OCI-LY1 (cell line): Measurements from ENCODE around the gene LCOR.

ENCODE experiments used
- CTCF ChIP-seq: fragments of 200-600 bp; sonication (generic), shearing (Covaris generic); IDR thresholded peaks from 2 replicates; pipeline ENCODE4 v1.5.1; 2017; ENCODE audit warnings: mild to moderate bottlenecking, antibody characterized with exemption, low read length, moderate library complexity, mixed read lengths
- EZH2 ChIP-seq: fragments of 200-600 bp; sonication (generic), shearing (Covaris generic); IDR thresholded peaks from 2 replicates; pipeline ENCODE4 v1.8.0; 2017; ENCODE audit warnings: borderline replicate concordance, mixed run types, mild to moderate bottlenecking, antibody characterized with exemption, low read length, moderate library complexity, mixed read lengths

GRCh38 chr10:96955794-96956193 lies 123.7 kb downstream of the LCOR start:
- TF ChIP-seq CTCF (no peak), EZH2 (no peak)
